NCI-H2107 treated with DMSO at 0.1 percent for 48 hours (cell line): ENCODE results near the gene SCFD2.

Experiments used
- DNase-seq: peaks from one replicate; lab custom pipeline; 2025; ENCODE audit not compliant: unreplicated experiment; lab: John Stamatoyannopoulos, UW

The SCFD2 gene

DNA sequence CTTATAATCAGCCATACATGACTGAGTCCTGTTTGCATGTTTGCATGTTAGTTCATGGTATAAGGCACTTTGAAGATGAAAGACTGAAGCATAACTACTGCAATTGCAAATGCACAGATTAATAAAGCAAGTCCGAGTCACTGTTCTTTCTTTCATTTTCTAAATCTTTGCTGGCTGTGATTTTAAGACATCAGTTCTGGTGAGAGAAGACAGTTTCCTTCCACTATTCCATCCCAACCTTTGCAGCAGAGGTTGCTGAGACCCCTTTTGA, 475.4 kb downstream of the SCFD2 start:
- DNase-seq, result no peak

- no peak for DNase-seq
These were observed 475.9 kb downstream of the SCFD2 start for GRCh38 chr4:52889778-52890520.

- no peak for DNase-seq
These were observed 476.5 kb downstream of the SCFD2 start for GRCh38 chr4:52889354-52889753.

DNA sequence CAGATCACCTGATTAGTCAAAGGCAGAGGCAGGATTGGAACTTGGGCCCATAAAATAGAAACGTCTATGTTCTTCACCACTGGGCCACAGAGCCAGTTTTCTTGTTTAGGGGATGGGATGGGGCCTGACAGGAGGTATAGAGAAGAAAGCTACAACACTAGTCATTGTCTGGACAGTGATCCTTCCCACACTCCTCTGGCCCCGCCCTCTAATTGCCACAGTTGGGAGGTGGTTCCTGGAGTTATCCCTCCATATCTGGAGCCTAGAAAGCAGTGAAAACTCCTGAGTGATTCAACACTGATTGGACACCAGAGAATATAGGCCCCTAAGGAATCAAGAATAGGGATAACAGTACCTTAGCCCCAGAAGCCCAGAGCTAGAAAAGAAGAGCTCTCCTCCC, 480.9 kb downstream of the SCFD2 start:
- no peak for DNase-seq

GRCh38 chr4:52883707-52884669, 481.9 kb downstream of the SCFD2 start:
- DNase-seq, result no peak

DNA sequence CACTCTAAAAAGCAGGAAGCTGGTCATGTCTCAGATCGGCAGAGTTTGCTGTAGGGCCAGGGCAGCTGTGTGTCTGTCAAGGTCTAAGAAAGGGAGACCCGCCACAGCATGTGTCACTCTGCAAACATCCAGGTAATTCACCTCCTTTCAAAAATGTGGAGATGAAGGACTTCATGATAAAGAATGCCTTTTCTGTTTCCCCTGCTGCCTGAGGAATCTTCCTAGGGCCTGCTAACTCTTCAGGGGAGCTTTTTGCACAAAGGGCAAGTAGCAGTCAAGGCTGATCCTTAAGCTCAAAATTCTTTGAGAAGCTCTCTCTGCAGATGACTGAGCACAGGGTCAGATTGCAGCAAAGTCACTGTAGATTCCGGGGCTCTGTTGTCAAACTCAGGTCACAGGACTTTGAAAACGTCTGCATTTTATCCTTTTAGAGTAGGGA, 482.7 kb downstream of the SCFD2 start:
- DNase-seq, result no peak

DNA sequence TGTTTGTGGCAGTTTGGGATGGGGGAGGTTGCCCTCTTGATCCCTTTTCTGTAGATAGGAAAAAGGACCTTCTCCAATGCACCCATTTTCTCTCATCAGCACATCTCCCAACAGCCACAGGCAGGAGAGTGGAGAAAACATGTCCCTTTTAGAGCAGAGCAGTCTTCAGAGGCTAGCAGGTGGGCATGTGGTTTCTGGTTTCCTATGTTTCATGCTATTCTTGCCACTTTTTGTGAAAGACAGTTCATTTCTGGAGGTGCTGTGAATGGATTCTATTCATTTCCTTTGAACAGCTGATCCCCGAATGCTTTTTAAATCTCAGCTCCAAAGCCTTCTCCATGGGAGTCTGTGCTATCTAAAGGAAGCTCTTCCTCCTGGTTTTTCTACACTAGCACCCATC, 484.9 kb downstream of the SCFD2 start:
- DNase-seq, result no peak

- no peak for DNase-seq
These were observed 486.4 kb downstream of the SCFD2 start for GRCh38 chr4:52879471-52879870.

DNA sequence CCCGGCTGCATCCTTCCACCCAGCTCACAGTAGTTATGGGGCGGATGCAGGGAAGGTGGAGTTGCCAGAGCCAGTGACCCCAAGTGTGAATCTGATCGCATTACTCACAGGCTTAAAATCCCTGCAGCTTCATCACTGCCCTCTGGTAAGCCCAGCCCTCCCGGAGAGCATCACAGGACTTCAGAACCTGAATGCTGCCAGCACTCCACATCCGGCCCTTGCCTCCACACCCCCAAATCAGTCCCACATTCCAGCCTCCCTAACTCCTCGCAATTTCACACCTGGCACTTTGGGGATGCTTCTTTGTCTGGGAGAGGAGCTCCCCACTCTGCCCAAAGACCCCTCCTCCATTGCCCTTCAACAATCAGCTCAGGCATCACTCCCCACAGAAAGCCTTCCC, 488.2 kb downstream of the SCFD2 start:
- DNase-seq, result no peak

GRCh38 chr4:52877036-52877435, 488.8 kb downstream of the SCFD2 start:
- no peak for DNase-seq

- DNase-seq, result no peak
These were observed 489.8 kb downstream of the SCFD2 start for GRCh38 chr4:52876069-52876468.

GRCh38 chr4:52874948-52875347, 490.9 kb downstream of the SCFD2 start:
- DNase-seq, result no peak

DNA sequence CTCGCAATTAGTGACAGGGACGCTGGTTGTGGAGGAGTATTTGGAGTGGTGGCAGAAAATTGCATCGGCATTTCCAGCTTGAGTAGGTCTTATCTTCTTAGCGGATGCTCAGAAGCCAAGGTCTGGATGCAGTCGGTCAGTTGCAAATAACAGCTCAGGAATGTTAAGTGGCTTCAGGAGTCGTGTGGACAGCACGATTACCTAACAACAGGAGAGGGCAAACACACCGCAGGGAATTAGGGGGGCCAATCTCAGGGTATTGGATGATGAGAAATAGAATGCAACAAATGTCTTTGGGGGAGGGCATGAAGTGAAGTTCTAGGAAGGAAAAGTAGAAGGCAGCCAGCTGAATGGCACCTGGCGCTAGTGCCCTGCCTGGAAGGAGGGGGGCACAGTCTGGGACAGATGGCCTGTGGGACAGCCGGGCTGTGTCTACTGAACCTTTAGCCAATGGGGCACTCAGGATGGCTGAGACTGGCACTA, 492.0 kb downstream of the SCFD2 start:
- no peak for DNase-seq

- DNase-seq, result no peak
These were observed 492.7 kb downstream of the SCFD2 start for GRCh38 chr4:52873191-52873590.

DNA sequence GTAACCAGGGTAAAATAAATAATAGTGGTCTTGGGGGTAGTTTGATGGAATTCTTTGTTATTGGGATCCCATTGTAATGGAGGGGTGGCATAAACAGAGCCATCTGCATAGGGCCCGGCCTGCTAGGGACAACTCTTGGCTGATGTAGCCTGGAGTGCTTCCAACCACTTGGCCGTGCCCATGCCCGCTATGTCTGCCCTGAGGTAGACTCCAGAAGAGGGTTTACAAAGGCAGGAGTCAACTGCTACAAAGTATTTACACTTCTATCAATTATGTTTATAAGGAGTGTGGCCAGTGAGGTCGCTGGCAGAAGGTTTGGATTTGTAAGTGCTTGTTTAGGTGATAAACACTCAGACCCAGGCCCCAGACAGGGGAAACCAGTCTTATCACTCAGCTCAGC, 495.6 kb downstream of the SCFD2 start:
- no peak for DNase-seq

DNA sequence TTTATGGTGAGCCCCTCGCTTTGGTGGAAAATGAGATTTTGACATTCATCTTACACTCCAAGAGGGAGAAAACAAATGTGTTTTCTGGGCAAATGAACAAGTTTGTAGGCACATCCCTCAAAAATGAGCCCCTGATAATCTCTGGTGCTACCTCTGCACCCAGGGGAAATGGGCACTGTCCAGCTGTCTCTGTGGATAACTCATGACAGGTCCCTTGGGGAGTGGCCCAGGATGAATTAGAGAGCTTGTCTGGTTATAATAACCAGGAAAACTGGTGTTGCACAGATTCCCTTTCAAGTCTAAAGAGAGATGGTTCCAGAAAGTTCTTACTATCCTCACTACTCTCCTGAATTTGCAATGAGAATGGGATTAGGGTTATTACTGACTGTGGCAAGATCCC, 496.2 kb downstream of the SCFD2 start:
- no peak for DNase-seq

- DNase-seq, result no peak
These were observed 496.7 kb downstream of the SCFD2 start for GRCh38 chr4:52869196-52869595.

DNA sequence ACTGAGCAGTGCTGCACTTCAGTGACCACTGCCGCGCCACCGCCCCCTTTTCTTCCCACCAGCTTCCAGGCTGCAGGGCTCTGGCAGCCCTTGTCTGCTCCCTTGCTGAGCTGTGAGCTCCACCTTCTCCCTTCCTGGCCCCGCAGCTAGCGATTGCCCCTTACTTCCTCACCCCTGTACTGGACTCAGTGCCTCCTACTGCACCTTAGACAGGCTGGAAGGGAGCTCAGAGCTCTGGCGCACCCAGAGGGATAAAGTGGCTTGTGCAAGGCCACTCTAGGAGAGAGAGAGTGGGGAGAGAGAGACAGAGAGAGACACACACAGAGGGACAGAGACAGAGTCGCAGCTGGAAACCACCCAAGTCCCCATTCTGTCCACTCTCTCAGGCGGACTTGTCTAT, 497.7 kb downstream of the SCFD2 start:
- DNase-seq, result no peak

DNA sequence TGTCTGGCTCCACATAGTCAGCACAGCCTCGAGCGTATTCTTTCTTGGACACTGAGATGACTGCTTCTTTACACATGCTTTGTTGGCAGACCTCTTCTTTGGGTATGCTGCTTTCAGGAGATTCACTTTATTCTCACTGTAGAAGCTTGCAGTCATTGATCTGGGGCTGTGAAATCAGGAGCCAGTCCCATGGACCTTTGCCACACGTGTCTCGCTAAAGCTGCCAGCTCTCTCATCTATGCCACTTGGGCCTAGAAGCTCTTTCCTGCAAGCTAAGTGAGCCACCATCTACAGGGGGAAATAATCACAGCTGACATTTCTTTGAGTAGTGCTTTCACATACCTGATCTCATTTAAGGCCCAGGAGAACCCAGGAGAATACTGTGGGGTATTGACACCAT, 498.7 kb downstream of the SCFD2 start:
- DNase-seq, result no peak

GRCh38 chr4:52866734-52867133, 499.1 kb downstream of the SCFD2 start:
- DNase-seq, result no peak

GRCh38 chr4:52865300-52865699, 500.6 kb downstream of the SCFD2 start:
- no peak for DNase-seq

DNA sequence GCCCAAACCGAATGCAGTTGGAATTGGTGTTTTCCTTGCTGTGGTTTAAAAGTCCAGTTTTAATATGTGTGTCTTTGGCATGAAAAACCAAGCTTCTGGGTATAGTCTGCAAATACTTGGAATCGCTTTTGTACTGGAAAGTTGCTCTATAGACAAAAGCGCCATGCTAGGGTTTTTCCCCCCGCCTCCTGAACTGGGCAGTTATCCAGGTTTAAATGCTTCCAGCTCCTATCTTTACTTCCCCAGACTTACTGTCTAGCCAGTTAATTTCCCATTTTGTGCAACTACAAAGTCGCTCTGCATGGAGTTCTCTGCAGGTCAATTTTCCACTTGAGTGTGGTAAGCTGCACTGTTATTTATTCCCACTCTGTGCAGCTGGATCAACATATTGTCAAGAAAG, 501.1 kb downstream of the SCFD2 start:
- peak; percentile 85 for DNase-seq
